Activated CD8-positive, alpha-beta memory T cell treated with anti-CD3 and anti-CD28 coated beads, Interleukin-2, amount 50 U/mL, for 1 hour (primary cell): ENCODE results near the gene GNG13.
A peak's percentile ranks its signal among the peaks of the same experiment; 100 is the strongest.
"Not testable (repeated sequence)": the region's sequence is repeated elsewhere in the genome, so short reads cannot be mapped to it uniquely, and the experiment has no call there.

Experiments
- DNase-seq: peaks from one replicate; pipeline ENCODE4 v3.0.0-alpha.2; 2020; ENCODE audit errors: extremely low read depth

The GNG13 gene

DNA sequence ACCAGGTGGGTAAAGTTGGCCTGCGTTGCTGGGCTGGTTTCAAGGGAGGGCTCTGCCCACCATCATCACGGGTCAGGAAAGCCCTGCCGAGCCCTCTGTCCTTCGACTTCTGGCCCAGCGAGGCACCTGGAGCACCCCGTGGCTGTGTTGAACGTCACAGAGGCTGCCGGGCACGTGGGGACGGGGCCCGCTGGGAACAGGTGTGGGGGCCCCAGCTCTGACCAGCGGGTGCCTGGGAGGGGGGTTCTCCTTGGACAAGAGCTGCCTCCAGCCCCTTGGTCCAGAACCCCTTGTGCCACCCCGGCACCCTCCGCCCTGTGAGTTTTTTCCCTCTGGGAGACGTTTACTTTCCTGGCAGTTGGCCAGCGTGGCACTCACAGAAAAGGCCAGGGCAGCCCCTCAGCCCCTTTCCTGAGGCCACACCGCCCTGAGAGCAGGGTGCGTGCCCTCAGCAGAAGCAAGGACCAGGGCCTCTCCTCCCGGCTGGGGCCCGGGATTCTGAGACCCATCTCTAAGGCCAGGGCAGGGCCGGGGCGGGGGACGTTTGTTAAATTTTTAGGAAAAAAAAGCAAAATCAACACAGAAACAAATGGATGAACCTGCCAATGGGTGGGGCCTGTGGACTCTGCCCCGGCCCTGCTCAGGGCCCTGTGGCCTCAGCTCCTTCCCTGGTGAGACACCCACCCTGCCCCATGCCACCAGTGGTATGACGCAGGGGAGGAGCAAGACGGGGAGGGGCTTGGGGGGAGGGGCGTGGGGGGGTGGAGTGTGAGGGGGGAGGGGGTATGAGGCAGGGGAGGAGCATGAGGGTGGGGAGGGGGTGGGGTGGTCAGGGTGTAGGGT, 31.3 kb upstream of the GNG13 start:
- DNase-seq, result no peak

DNA sequence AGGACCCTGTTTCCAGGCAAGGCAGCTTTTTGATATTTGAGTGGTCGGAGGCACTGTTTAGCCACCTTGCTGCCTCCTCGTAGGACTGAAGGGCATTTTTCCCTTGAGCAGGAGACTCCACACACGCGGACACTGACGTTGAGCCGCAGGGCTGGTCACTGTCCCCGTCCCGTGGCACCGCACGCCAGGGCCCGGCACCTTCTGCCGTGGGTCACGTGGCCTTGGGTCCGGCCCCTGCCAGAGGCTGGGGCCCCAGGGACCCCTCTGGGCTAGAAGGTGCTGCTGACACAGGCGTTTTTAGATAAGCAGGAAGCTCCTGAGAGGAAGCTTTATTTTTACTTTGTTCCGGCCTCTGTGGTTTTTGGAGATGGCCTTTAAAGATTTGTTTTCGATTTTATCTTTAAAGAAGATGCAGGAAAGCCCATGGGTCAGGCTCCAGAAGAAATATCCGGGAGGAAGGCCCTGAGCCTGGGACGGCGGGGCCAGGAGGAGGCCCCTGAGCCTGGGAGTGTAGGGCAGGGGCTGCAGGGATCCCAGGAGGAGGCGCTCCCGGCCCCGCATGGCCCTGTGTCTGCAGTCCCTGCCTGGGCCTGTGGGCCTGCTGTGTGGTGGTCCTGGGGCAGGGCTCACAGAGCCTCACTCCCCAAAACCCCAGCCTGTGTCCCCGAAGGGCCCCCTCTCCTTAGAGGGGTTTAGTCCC, 30.5 kb upstream of the GNG13 start:
- no peak for DNase-seq

- no peak for DNase-seq
These were observed 29.8 kb upstream of the GNG13 start for GRCh38 chr16:830107-830870.

- no peak for DNase-seq
These were observed 28.4 kb upstream of the GNG13 start for GRCh38 chr16:828891-829290.

- DNase-seq, result no peak
These were observed 27.0 kb upstream of the GNG13 start for GRCh38 chr16:827513-827912.

- DNase-seq, result no peak
These were observed 25.0 kb upstream of the GNG13 start for GRCh38 chr16:825341-826061.

DNA sequence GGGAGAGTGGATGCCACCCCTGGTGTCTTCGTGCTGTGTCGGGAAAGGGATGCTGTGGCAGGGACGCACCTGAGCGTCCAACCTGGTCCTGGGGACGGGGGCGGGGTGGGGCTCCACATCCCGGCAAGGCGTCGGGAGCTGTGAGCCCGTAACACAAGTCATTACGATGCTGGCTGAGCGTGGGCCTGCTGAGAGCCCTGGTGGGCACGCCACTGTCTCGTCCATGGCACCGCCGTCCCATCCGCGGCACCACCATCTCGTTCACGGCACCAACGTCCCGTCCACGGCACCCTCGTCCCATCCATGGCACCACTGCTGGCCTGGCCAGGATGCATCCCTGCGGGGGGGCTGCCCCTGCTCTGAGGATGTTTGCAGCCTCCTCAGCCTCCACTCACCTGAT, 24.1 kb upstream of the GNG13 start:
- DNase-seq, result no peak

GRCh38 chr16:824194-824593, 23.7 kb upstream of the GNG13 start:
- DNase-seq, result no peak

DNA sequence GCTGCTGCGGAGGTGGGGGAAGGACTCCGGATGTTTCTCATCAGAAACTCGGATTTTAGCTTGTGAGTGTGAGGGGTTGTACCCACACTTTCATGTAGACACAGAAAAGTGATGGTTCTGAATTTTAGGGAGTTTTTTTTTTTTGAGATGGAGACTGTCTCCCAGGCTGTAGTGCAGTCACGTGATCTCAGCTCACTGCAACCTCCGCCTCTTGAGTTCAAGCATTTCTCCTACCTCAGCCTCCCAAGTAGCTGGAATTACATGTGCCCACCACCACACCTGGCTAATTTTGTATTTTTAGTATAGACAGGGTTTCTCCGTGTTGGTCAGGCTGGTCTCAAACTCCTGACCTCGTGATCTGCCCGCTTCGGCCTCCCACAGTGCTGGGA, 22.4 kb upstream of the GNG13 start:
- no peak for DNase-seq

DNA sequence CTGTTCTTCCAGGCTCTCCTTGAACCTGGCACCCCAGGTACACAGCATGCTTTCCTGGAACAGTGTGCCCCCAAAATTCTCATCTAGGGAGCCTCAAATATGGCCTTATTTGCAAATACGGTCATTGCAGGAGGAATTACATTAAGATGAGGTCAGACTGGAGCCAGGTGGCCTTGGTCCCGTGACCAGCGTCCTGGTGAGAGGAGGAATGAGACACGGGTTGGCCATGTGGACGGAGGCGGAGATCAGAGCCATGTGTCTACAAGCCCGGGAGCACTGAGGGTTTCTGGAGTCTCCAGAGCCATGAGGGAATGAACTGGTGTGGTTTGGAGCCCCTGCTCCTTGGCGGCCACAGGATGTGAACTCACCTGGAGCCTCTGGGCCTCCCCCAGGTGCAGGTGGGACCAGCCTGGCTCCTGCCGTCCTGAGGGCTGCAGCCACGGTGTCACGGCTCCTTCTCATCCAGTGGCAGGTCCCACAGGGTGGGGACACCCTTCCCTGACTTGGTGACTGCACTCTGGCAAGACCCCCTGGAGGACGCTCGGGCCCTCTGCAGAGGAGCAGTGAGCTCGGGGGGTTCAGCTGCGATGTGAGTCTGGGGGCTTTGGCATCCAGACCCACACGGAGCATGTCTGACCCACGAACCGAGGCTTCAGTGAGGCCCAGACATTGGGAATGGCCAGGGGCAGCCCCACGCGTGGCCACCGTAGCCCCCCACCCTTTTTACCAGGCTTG, 21.8 kb upstream of the GNG13 start:
- no peak for DNase-seq

- DNase-seq, result no peak
These were observed 21.2 kb upstream of the GNG13 start for GRCh38 chr16:821751-822150.

GRCh38 chr16:820748-821147, 20.2 kb upstream of the GNG13 start:
- DNase-seq, result no peak

GRCh38 chr16:820044-820408, 19.5 kb upstream of the GNG13 start:
- not testable (repeated sequence) for DNase-seq

DNA sequence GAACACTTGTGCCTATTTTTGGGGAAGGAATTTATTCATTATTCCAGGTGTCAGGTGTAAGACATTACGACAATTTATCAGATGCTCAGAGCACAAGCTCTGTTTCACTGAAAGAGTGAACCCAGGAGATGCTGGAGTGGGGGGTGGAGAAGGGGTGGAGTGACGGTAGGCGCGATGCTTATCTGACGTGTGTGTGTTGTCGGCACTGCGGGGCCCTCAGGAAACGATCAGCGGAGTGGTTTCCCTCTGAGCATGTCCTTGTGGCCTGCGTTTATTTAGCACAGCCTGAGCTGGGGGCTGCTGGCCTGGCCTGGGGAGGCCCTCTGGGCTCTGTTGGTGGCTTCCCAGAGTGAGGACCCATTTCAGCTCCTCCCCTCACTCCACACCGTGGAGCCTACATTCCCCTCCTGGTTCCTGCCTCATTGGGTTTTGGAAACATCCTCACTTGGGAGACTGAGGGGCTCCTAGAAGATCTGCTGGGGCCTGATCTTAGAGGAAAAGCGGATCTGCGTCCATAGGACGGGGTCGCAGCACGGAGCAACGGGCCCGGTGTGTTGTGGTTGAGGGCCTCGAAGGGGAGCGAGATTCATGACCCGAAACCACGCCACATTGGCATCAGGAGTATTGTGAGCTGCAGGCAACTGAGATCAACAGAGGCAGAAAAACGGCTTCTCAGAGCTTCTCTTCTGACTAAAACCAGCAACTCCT, 19.0 kb upstream of the GNG13 start:
- peak; percentile 13 for DNase-seq

- DNase-seq, result no peak
These were observed 18.1 kb upstream of the GNG13 start for GRCh38 chr16:818592-818991.

DNA sequence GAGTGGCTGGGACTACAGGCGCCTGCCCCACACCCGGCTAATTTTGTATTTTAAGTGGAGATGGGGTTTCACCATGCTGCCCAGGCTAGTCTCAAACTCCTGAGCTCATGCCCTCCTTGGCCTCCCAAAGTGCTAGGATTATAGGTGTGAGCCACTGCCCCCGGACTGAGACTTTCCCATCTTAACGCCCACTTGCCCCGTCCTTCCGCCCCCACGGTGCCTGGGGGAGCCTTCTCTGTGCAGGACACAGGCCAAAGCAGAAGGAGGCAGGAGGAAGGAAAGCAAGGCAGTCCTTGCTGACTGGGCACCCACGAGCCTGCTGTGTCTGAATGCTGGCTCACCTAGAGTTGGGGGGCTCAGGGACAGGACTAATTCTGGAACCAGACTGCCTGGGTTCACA, 17.6 kb upstream of the GNG13 start:
- no peak for DNase-seq

GRCh38 chr16:817001-817906, 16.7 kb upstream of the GNG13 start:
- DNase-seq, result no peak

DNA sequence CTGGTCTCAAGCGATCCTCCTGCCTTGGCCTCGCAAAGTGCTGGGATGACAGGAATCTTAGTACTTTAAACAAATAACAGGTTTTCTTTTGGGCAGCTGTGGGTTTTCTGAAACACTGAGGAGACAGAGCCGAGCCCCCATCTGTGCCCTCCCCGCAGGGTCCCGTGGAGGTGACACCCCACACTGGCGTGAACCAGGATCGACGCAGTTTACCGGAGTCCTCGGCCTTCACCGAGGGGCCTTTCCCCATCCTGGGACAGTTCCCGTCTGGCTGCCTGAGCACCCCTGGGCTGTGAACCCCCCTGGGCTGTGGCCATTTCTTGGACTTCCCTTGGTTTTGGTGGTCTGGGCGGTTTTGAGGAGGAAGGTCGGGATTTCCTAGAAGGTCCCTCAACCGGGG, 15.3 kb upstream of the GNG13 start:
- DNase-seq, result no peak

GRCh38 chr16:814974-815373, 14.4 kb upstream of the GNG13 start:
- no peak for DNase-seq
